HUDEP-2 (cell line): ENCODE results near the gene KLK2.
"Not testable (repeated sequence)": the region's sequence is repeated elsewhere in the genome, so short reads cannot be mapped to it uniquely, and the experiment has no call there.

Experiments used
- DNase-seq, 76 experiments: peaks; one replicate each; lab custom pipeline; 2025; ENCODE audit not compliant: unreplicated experiment in 76 of 76; lab: John Stamatoyannopoulos, UW

Gene KLK2

DNA sequence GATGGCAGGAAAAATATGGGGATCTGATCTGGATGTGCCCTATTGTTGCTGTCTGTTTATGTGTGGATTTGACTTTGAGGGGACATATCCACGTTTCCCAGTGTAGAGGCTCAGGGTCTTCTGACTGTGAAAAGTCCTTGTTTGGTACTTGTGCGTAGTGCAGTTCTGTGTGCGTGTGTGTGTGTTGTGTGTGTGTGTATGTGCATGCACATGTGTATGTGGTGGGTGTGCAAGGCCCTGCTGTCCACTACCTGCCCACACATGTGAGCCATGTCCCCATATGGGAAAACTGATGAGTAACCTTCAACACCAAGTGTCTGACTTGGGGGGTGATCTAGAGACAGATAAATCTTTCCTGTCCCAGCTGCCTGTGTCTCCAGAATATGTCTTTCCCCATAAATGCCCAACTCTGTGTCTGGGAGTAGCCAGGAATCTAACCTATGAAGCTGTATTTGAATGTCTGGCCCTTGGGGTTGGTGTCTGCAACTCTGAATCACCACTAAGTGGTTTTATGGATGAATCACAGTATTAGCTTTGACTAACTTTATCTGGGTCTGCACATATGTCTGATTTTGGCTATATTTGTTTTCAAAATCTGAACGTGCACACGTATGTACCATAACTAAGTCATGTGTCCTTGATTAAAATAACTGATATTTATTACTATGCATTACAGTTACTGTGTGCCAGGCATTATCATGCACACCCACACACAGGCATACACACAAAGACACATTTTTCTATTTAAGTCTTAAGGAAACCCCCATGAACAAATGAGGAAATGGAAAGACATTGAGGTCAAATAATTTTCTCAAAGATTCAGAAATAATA, 17.4 kb downstream of the KLK2 start:
- no peak for DNase-seq

DNA sequence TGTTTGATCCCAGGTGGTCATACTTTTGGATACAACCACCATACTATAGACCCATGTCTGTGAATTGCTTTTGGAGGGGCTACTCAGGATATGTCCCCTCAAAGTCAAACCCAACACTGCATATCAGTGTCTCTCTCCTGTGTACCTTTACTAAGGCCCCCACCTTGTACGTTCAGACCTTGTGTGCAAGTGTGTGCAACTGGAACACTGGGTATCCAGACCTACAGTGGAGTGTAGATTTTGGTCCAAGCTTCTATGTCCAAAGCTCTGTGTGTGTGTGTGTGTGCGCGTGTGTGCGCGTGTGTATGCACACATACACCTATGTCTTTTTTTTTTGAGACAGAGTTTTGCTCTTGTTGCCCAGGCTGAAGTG, 18.0 kb downstream of the KLK2 start:
- DNase-seq, result no peak

DNA sequence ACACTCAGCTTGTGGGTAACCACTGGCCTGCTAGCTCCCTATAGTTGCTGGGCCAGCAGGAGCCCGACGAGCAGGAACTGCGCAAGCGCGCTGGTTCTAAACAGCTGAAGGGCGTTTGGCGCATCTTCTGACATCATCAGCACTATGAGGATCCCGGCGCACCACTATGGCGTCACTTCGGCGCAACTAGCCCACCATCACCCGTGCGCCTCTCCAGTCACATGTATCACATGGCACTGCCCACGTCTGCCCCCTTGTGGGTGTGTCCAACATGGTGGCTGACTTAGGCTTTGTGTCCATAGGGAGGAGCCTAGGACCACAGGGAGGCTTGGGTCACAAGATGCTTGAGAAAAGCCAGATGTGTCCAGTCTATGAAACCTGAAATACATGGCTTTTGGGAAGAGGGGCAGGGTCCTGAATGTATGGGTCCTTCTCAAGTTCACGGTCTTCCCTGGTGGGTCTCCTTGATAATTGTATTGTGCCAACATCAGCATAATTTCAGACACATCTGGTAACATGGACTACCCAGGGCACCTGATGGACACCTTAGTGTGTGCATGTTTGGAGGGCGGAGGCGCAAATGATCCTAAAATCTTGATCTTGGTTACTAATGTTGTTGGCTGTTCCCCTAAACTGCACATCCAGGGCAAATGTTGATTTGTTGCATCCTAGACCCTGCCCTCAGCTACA, 20.0 kb downstream of the KLK2 start:
- peak in 7 of 76 experiments; percentile 5 to 21 (median 11) for DNase-seq

DNA sequence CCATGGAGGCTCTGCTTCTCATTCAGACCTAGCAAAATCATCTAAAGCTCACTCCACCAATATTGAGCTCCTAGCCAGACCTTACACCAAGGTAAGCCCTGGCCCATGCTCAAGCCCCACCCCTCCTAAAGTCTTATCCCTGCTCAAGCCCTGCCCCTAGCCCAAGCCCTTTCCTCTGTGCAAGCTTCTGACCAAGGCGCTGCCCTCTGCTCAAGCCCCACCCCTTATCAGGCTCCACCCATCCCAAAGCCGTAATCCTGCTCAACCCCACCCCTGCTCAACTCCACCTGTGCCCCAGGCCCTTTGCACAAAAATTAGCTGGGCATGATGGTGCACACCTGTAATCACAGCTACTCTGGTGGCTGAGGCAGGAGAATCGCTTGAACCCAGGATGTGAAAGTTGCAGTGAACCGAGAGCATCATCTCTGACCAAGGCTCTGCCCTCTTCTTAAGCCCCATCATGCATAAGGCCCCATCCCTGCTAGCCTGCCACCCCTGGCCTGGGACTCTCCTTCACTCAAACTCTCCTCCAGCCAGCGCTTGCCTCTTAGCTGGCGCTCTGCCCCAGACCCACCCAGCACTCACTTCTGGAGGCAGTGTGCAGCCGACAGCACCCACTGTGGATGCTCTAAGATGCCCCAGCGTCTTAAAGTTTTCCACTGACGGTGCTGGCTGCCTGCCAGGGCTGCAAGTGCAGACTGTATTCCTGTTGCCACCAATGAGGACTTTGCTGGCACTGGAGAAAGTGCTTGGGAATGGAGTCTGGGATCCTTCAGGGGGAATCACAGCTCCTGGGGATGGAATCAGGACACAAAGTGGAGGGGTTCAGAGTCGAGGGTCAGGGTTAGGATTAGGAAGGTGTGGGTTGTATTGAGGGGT, 21.5 kb downstream of the KLK2 start:
- DNase-seq, result no peak

DNA sequence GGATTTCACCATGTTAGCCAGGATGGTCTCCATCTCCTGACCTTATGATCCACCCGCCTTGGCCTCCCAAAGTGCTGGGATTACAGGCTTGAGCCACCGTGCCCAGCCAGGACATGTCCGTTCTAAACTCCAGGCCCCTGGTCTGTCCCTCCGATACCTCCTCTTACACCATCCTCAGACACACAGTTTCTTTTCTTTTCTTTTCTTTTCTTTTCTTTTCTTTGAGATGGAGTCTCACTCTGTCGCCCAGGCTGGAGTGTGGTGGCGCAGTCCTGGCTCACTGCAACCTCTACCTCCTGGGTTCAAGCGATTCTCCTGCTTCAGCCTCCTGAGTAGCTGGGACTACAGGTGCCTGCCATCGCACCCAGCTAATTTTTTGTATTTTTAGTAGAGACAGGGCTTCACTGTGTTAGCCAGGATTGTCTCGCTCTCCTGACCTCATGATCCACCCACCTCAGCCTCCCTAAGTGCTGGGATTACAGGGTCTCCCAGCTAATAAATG, 22.9 kb downstream of the KLK2 start:
- not testable (repeated sequence) for DNase-seq

DNA sequence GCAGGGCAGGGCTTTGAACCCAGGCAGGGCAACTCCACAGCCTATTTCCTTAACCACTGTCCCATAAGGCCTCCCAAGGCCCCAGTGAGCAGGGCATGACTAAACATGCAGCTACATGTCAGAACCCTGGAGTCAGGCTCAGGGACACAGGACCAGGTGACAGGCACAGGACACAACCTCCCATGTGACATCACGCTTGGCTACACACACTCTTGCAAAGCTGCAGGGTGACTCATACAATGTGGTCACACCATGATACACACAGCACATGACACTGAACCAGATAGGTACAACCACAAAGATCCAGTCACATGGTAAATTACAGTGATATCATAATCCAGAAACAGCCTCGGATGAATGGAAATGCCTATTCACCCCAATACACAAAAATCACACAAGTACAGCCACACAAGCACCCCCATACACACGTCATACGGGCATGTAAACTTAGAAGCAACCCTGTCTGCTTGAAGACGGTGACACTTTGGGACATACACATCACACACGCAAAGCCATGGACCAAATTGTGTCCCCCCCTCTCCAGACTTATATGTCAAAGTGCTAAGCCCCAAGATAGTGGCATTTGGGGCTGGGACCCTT, 23.5 kb downstream of the KLK2 start:
- peak in 61 of 76 experiments; percentile 5 to 86 (median 51) for DNase-seq

DNA sequence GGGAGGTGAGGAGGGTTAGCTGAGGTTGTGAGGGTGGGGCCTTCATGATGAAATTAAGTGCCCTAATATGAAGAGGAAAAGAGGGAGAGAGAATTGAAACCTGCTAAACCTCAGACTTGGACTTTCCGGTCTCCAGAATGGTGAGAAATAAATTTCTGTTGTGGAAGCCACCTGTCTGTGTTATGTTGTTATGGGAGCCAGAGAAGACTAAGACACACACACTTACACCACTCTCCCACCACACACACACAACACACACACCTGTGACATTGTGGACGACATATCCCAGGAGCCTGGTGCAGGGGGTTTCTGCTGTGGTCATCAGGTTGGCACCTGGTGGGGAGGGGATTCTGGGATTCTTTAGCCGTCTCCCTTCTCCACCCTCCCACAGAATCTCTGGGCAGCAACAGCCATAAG, 24.0 kb downstream of the KLK2 start:
- DNase-seq, result no peak

DNA sequence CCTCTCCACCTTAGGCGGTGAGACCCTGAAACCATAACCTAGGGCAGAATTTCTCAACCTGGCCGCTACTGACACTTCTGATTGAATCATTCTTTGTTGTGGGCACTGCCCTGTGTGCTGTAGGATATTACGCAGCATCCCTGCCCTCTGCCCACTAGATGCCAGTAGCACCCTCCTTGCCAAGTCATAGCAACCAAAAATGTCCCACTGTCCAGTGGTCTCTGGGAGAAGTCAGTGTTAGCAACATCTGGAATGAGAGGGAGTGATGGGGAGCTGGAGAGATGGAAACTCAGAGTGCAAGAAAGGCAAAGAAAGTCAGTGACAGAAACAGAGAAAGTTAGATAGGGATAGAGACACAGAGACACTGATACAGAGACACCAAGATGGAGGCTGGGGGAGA, 24.4 kb downstream of the KLK2 start:
- DNase-seq, result no peak

DNA sequence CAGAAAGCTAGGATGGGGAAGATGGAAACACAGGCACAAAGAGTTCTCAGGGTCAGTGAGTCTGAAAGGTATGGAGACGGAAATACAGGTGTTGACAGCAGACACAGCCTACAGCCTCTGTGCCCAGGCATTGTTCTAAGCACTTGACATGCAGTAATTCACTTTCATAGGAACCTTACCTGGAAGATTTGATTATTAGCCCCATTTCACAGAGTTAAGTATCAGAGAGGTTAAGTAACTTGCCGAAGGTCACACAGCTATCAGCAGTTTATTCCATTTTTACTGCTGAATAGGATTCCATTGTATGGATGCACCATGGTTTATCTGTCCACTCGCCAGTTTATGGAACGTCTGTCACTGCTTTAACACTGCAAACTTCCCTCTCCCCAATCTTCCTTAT, 24.8 kb downstream of the KLK2 start:
- DNase-seq, result no peak

DNA sequence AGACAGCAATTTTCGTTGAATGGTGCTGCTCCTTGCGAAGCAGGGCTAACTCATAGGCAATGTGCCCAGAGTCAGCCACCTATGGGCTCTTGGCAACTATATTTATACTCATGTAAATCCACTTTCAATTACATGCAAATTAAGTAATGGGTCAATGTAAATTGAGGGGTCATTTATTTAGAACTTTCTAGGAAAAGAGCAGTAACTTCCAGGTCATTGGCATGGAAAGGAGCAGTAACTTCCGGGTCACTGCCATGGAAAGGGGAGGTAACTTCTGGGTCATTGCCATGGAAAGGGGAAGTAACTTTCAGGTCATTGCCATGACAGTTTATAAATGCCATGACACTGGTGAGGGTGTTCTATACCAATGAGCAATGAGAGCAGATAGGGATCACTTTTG, 26.3 kb downstream of the KLK2 start:
- DNase-seq, result peak in 15 of 76 experiments; percentile 5 to 38 (median 19)

DNA sequence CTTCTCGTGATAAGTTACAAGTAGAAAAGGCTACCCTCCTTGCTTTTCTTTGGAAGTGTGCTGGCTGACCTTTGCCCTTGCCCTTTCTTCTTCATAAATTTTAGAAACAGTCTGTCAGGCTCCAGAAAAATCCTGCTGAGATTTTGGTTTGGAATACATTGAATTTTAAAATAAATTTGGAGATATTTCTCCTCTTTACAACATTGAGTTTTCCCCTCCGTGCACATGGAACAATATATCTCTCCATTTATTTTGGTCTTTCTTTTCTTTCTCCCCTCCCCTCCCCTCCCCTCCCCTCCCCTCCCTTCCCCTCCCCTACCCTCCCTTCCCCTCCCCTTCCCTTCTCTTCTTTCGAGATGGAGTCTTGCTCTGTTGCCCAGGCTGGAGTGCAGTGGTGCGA, 29.4 kb downstream of the KLK2 start:
- DNase-seq, result no peak

DNA sequence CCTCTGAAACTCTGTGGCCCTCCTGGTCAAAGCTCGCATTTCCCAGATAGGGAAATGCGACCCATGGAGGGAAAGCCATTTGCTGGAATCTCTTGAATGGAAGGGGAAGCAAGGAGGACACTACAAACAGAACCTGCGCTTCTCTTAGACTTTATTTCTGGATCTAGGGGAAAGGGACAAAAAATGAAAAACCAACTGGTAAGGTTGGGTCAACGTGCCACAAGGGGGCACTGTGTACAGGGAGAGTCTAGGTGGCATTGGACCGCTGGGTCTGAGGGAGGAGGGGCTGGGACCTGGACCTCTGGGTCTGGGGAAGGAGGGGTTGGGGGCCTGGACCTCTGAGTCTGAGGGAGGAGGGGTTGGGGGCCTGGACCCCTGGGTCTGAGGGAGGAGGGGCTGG, 33.0 kb downstream of the KLK2 start:
- DNase-seq, result peak in 40 of 76 experiments; percentile 3 to 71 (median 32)

DNA sequence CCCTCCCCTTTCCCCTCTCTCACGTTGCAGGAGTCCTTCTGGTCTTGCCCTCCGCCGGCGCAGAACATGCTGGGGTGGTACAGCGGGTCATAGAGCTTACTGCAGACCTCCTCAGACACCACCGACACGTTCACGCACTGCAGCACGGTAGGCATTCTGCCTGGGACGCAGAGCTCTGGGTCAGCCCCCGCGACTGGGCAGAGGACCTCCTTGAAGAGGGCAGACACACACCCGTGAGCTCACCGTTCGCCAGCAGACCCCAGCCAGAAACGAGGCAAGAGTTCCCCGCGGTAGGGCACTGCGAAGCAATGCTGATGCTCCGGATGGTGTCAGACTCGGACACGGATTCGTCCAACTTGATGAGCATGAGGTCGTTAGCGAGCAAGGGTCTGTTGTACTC, 35.1 kb downstream of the KLK2 start:
- DNase-seq, result no peak

DNA sequence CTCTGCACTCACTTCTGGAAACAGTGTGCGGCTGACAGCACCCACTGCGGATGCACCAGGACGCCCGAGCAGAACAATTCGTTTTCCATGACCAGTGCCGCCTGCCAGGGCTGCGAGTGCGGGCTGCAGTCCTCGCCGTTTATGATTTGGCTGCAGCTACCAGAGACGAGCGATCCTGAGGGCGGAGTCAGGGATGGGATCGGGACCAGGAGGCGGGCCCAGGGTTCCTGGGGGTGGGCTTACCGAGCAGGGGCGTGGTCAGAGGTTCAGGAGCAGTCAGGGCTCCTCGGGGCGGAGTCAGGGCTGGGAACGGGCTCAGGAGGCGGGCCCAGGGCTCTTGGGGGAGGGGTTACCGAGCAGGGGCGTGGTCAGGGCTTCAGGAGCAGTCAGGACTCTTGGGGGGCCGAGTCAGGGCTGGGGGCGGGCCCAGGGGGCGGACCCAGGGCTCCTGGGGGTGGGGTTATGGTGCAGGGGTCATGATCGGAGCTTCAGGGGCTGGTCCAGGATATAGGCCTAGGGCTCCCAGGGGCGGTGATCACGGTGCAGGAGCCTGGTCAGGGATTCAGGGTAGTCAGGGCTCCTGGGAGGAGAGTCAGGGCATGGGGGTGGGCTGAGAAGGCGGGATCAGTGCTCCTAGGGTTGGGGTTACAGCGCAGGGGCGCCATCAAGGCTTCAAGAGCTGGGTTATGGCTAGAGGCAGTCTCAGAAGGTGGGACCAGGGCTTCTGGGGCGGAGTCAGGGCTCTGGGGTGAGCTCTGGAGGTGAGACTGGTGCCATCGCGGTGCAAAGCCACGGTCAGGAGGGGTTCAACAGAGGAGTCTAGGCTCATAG, 36.2 kb downstream of the KLK2 start:
- peak in 69 of 76 experiments; percentile 8 to 86 (median 58) for DNase-seq

DNA sequence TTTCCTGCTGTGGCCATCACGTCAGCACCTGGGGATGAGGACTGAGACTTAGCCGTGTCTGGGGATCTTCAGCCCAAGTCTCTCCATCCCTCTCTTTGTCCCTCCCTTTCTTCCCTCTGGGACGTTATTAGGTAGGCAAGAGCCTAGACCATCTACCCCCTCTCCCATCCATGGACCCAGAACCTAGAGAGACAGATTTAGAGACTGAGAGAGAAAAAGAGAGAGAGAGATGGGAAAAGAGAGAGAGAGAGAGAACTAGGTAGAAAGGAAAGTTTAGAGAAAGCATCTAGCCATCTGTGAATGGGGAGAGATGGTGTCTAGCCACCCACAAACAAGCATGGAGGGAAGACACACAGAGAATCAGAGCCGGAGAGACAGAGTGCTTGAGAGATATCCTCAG, 37.5 kb downstream of the KLK2 start:
- no peak for DNase-seq

DNA sequence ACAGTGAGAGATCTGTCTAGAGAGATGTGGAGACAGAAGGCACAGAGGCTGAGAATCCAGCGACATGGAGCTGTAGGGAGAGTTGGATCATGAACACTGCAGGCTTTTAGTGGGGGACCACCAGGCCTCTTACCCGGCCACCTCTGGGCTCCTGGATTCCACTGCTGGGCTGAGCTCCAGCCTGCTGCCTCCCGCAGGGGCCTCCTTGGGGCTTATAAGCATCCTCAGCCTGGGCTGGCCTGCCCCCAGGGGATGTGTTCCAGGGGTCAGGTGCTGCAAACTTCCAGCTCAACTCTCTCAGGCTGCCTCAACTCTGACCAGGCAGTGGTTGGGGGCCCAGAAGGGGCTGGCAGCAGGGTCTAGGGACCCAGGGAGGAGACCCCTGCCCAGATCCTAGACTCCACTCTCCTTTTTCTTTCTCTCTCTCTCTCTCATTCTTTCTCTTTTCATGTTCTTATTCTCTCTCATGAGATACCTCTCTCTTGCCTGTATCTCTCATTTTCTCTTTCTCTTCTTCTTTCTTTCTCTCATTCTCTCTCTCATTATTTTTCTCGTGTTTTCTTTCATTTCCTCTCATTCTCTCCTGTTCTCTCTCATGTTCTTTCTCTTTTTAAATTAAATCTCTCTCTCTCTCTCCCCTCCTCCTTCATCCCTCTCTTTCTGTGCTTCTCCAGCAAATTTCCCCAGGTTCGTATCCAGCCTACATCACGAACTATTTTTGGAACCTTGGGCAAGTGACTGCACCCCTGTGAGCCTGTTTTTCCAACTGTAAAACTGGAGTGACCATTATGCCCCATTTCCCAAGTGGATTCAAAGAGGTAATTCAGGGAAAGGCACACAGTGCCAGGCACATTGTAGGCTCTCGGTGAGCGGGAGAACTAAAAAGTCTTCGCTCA, 38.2 kb downstream of the KLK2 start, which contains the start of gene KLK4:
Gene KLK4, minus strand, starts transcription at position 190 of the 896 bp plus-strand sequence. CDS start 657 bp downstream, outside the sequence.
- no peak for DNase-seq

DNA sequence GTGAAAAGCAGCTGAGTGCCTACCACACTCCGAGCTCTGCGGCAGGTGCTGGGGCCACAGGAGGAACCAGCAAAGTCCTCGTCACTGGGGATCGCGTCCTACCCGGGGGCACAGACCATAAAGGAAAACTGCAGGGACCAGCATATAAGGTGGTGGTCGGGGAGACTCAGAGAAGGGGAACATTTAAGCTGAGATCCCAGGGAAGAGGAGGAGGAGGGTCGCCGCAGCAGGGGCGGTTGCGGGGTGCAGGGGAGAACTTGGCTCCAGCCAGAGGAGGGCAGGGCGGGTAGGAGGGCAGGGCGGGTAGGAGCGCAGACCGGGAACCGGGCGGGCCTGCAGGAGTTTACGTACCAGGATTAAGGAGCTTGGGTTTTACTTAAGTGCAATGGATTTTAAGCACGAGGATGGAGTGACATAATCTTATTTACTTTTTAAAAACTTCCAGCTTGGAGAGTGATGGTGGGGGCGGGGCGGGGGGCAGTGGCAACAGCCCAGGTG, 38.9 kb downstream of the KLK2 start:
- DNase-seq, result no peak
